Measurements from ENCODE around the gene RPP30.
"Not testable (repeated sequence)": the region's sequence is repeated elsewhere in the genome, so short reads cannot be mapped to it uniquely, and the experiment has no call there.

RPP30 gene

DNA sequence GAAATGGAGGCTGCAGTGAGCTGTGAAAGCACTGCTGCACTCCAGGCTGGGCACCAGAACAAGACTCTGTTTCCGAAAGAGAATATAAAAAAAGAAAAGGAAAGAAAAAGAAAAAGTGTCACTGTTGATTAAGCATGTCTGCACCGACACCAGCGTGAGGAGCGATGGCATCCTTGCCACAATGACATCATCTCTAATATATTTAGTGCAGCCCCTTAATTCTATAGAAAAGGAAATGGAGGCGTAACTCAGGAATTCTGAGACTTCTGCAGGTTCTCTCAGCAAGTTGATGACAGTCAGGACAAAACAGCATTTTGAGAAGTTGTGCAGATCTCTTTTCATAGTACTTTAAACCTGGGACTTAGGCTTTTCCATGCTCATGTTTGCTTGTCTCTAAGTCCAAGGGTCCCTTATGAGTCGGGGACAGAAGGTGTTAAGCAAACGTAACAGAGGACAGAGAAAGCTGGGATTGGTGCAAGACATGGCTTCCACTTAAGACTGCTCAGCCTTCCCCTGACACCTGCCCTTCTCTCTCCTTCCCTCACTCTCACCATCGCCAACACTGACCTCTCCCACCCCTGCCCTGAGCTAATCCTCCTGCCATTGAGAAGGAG, 66.0 kb downstream of the RPP30 start:
- Histone ChIP-seq H3K4me3 (ENCODE audit: low read depth, low read length) (no peak overlapping the region), H3K36me3 (ENCODE audit: control insufficient read depth, insufficient read depth, low read length) (no peaks in the 10 kb centered on the region), H3K9me3 (ENCODE audit: control insufficient read depth, insufficient read depth, low read length) (no peaks in the 10 kb centered on the region), H3K27me3 (ENCODE audit: control insufficient read depth, insufficient read depth, low read length) (peaks cover 77% of the 10 kb centered on the region), H3K9ac (ENCODE audit: low read depth, low read length) (no peak overlapping the region), H3K4me1 (ENCODE audit: control insufficient read depth, insufficient read depth, low read length) (no peaks in the 10 kb centered on the region)

DNA sequence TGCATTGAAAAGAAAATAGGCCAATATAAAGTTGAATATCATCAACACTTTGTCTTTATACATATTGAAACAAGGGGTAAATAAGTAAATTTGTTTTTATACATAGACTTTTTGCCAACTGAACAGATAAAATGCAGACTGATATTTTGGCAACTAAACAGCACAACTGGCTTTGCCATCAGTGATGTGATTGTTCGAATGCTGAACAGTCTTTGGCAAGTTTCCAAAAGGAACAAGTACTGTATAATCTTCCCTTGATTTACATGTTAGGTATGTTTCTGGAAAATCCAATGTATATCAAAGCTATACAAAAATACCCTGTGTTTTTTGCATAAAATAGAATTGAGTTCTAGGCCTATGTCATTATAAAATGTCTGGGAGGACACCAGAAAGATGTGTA, 67.3 kb downstream of the RPP30 start:
- H3K9ac ChIP-seq (ENCODE audit: low read depth, low read length): no peak overlapping the region
- H3K4me3 ChIP-seq (ENCODE audit: low read depth, low read length): no peak overlapping the region
- no peaks in the 10 kb centered on the region for H3K9me3 ChIP-seq (ENCODE audit: control insufficient read depth, insufficient read depth, low read length)
- no peaks in the 10 kb centered on the region for H3K4me1 ChIP-seq (ENCODE audit: control insufficient read depth, insufficient read depth, low read length)
- H3K27me3 ChIP-seq (ENCODE audit: control insufficient read depth, insufficient read depth, low read length): peaks cover 64% of the 10 kb centered on the region
- no peaks in the 10 kb centered on the region for H3K36me3 ChIP-seq (ENCODE audit: control insufficient read depth, insufficient read depth, low read length)

DNA sequence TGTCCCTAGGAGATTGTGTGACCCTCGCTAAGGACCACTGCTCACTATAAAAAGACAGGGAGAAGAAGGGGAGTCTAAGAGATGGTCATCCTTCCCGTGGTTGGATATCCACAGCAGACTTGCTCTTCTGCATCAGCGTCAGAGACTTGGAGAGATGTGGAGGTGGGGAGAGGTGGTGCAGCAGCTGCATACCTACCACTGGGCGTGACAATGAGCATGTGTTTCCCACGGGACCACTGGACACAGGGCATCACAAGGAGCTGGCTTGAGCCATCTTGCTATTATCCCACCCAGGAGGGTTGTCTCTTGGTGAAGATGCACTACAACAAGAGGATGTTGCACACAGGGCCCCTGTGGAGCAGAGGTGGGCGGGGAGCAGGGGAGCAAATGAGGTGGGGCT, 67.9 kb downstream of the RPP30 start:
- H3K27me3 ChIP-seq (ENCODE audit: control insufficient read depth, insufficient read depth, low read length): peaks cover 62% of the 10 kb centered on the region
- no peaks in the 10 kb centered on the region for H3K9me3 ChIP-seq (ENCODE audit: control insufficient read depth, insufficient read depth, low read length)
- no peak overlapping the region for H3K4me3 ChIP-seq (ENCODE audit: low read depth, low read length)
- no peak overlapping the region for H3K9ac ChIP-seq (ENCODE audit: low read depth, low read length)
- no peaks in the 10 kb centered on the region for H3K36me3 ChIP-seq (ENCODE audit: control insufficient read depth, insufficient read depth, low read length)
- no peaks in the 10 kb centered on the region for H3K4me1 ChIP-seq (ENCODE audit: control insufficient read depth, insufficient read depth, low read length)

DNA sequence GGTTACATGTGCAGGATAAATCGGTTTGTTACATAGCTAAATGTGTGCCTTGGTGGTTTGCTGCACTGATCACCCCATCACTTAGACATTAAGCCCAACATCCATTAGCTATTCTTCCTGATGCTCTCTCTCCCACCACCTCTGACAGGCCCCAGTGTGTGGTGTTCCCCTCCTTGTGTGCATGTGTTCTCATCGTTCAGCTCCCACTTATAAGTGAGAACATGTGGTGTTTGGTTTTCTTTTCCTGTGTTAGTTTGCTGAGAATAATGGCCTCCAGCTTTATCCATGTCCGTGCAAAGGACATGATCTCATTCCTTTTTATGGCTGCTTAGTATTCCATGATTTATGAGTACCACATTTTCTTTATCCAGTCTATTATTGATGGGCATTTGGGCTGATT, 71.2 kb downstream of the RPP30 start:
- not testable (repeated sequence) for H3K9ac ChIP-seq (ENCODE audit: low read depth, low read length); H3K36me3 ChIP-seq (ENCODE audit: control insufficient read depth, insufficient read depth, low read length); H3K9me3 ChIP-seq (ENCODE audit: control insufficient read depth, insufficient read depth, low read length); H3K4me3 ChIP-seq (ENCODE audit: low read depth, low read length); H3K4me1 ChIP-seq (ENCODE audit: control insufficient read depth, insufficient read depth, low read length)
- peaks cover 39% of the 10 kb centered on the region for H3K27me3 ChIP-seq (ENCODE audit: control insufficient read depth, insufficient read depth, low read length)

DNA sequence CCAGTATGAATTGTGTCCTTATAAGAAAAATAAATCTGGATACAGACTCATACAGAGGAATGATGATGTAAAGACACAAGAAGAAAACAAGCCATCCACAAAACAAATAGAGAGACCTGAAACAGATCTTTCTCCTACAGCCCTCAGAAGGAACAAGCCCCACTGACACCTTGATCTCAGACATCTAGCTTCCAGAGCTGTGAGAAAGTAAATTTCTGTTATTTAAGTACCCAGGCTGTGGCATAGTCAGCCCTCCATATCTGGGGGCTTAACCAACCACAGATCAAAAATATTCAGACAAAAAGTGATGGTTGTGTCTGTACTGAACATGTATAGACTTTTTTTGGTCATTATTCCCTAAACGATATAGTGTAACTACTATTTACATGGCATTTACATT, 73.0 kb downstream of the RPP30 start:
- Histone ChIP-seq H3K9me3 (ENCODE audit: control insufficient read depth, insufficient read depth, low read length) (no peaks in the 10 kb centered on the region), H3K9ac (ENCODE audit: low read depth, low read length) (no peak overlapping the region), H3K4me3 (ENCODE audit: low read depth, low read length) (no peak overlapping the region), H3K4me1 (ENCODE audit: control insufficient read depth, insufficient read depth, low read length) (no peaks in the 10 kb centered on the region), H3K27me3 (ENCODE audit: control insufficient read depth, insufficient read depth, low read length) (peaks cover 25% of the 10 kb centered on the region), H3K36me3 (ENCODE audit: control insufficient read depth, insufficient read depth, low read length) (no peaks in the 10 kb centered on the region)

DNA sequence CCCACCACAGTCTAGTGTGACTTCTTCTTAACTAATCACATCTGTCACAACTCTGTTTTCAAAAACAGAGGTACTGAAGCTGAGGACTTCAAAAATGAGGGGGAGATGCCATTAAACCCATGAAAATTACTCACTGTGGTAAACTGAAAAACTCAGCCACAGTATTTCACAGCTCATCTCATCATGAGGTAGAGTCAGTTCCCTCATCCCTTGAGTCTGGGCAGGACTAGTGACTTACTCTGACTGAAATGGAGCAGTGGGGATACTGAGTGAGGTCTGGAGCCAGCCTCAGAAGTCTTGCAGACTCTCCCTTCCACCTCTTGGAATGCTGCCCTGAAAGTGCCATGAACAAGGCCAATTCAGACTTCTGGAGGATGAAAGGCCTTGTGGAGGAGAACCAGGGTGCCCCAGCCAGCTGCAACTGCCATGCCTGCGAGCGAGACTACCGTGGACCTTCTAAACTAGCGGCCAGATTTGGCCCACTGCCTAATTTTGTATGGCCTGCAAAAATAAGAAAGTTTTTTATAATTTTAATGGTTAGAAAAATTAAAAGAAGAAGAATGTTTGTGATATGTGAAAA, 73.8 kb downstream of the RPP30 start:
- no peaks in the 10 kb centered on the region for H3K9me3 ChIP-seq (ENCODE audit: control insufficient read depth, insufficient read depth, low read length)
- H3K4me1 ChIP-seq (ENCODE audit: control insufficient read depth, insufficient read depth, low read length): no peaks in the 10 kb centered on the region
- H3K4me3 ChIP-seq (ENCODE audit: low read depth, low read length): no peak overlapping the region
- no peak overlapping the region for H3K9ac ChIP-seq (ENCODE audit: low read depth, low read length)
- H3K36me3 ChIP-seq (ENCODE audit: control insufficient read depth, insufficient read depth, low read length): no peaks in the 10 kb centered on the region
- H3K27me3 ChIP-seq (ENCODE audit: control insufficient read depth, insufficient read depth, low read length): peaks cover 23% of the 10 kb centered on the region

DNA sequence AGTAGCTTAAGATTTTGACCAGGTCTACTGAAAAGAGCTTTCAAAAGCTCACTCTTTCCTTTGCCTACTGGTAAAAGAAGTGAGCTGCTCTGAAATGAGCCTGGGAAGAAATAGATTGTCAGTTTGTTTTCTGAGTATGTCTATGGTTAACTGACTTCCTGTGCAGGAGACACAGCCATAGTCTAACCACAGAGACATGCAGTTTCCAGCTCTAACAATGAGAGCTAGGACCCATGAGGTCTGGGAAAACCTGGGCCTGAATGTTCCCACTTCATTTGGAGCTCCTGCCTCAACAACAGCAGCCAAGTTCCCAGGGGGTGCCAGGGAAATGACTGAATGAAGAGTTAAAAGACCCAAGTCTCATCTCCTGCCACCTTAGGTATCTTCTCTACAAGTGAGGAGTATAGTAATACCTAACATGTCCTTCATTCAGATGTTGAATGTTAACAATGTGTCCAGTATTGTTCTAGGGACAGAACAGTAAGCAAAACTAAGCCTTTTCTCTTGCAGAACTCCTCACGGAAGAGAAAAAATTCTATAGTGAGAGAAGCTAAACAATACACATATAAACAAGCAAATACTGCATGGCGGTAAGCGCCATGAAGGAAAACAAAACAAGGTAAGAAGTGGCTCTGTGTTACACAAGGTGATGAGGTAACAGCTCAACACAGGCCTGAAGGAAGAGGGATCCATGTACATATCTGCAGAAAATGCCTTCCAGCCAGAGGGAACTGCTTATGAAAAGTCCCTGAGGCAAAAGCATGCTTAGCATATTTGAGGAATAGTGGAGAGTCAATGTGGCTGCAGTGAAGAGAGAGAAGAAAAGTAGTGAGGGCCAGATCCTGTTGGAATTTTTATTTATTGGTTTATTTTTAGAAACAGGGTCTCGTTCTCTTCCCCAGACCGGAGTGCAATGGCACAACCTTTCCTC, 75.5 kb downstream of the RPP30 start:
- Histone ChIP-seq H3K36me3 (ENCODE audit: control insufficient read depth, insufficient read depth, low read length) (no peaks in the 10 kb centered on the region), H3K9ac (ENCODE audit: low read depth, low read length) (no peak overlapping the region), H3K4me3 (ENCODE audit: low read depth, low read length) (no peak overlapping the region), H3K9me3 (ENCODE audit: control insufficient read depth, insufficient read depth, low read length) (no peaks in the 10 kb centered on the region), H3K27me3 (ENCODE audit: control insufficient read depth, insufficient read depth, low read length) (peaks cover 14% of the 10 kb centered on the region), H3K4me1 (ENCODE audit: control insufficient read depth, insufficient read depth, low read length) (no peaks in the 10 kb centered on the region)
